Endothelial cell of umbilical vein (primary cell): ENCODE data around the gene DCLK1. TPM values are rescaled to one million over a fixed set of nuclear protein-coding genes. Genes with fewer than 3 reads are reported as not detected.

Experiments used
- BruUV-seq: library from RNA; stranded (reverse); fragments of 400-500 nt; replicated peaks from 2 replicates; lab custom pipeline; 2021; lab: Mats Ljungman, UMichigan
- CTCF ChIA-PET: fragments of 300-600, 350-600 bp; sonication (Branson Sonifier 250); formaldehyde crosslinking; loops from one replicate; lab custom pipeline; 2021; ENCODE audit warnings: antibody characterized with exemption, inconsistent platforms; lab: Charles Lee
- POLR2A ChIA-PET: fragments of 300-600, 350-600 bp; sonication (Branson Sonifier 250); formaldehyde crosslinking; loops from one replicate; lab custom pipeline; 2021; ENCODE audit warnings: antibody characterized with exemption, inconsistent platforms; lab: Charles Lee
- DNase-seq: peaks from one replicate; pipeline ENCODE4 v3.0.0-alpha.2; 2011; ENCODE audit warnings: low read depth, low spot score
- FAIRE-seq: peaks from 2 replicates; lab custom pipeline; 2011; peaks lifted over from hg19 to GRCh38; lab: Jason Lieb, UNC
- H2AFZ ChIP-seq: 2 replicates; pipeline ENCODE4 v1.6.0; 2012; ENCODE audit warnings: low read depth, low read length, control low read depth, inconsistent platforms
- H3K27ac ChIP-seq: 2 replicates; pipeline ENCODE4 v1.5.1; 2011; ENCODE audit warnings: low read depth, mild to moderate bottlenecking, control low read depth, low read length, moderate library complexity; ENCODE audit not compliant: insufficient read depth
- H3K27me3 ChIP-seq, 2 experiments: 2 replicates each; pipeline versions ENCODE4 v1.6.0 to v1.6.1; 2011; ENCODE audit warnings: low read length in 2 of 2, mixed read lengths in 1 of 2; ENCODE audit not compliant: control insufficient read depth in 2 of 2, insufficient read depth in 2 of 2
- H3K36me3 ChIP-seq, 2 experiments: 2 replicates in 1 of 2; 3 replicates in 1 of 2; pipeline ENCODE4 v1.5.1; 2011; ENCODE audit warnings: low read length in 2 of 2, mild to moderate bottlenecking in 1 of 2, moderate library complexity in 1 of 2; ENCODE audit not compliant: control insufficient read depth in 2 of 2, insufficient read depth in 2 of 2; ENCODE audit errors: extremely low read depth in 1 of 2
- H3K4me1 ChIP-seq: 3 replicates; pipeline ENCODE4 v1.5.1; 2011; ENCODE audit warnings: mild to moderate bottlenecking, low read length; ENCODE audit not compliant: control insufficient read depth, insufficient read depth; ENCODE audit errors: extremely low read depth
- H3K4me2 ChIP-seq: 2 replicates; pipeline ENCODE4 v1.6.1; 2011; ENCODE audit warnings: low read length, control low read depth, mixed read lengths; ENCODE audit not compliant: insufficient read depth
- H3K4me3 ChIP-seq, 3 experiments: fragments of 200-600 bp in 1 of 3; sonication (generic), shearing (Covaris generic) in 1 of 3; replicated peaks in 1 of 3; 2 replicates each; pipeline ENCODE4 v1.5.1; 2011 to 2016; ENCODE audit warnings: control low read depth in 3 of 3, low read length in 3 of 3, mild to moderate bottlenecking in 2 of 3, inconsistent platforms in 1 of 3, low read depth in 1 of 3, moderate library complexity in 1 of 3; ENCODE audit not compliant: insufficient read depth in 1 of 3
- H3K79me2 ChIP-seq: 2 replicates; pipeline ENCODE4 v1.6.0; 2012; ENCODE audit warnings: low read length, inconsistent platforms; ENCODE audit not compliant: control insufficient read depth, insufficient read depth
- H3K9ac ChIP-seq: replicated peaks from 2 replicates; pipeline ENCODE3; 2011; ENCODE audit warnings: low read length, control low read depth; ENCODE audit not compliant: insufficient read depth; ENCODE audit errors: extremely low read depth
- H3K9me1 ChIP-seq: replicated peaks from 3 replicates; pipeline ENCODE4 v1.6.0; 2011; ENCODE audit warnings: mild to moderate bottlenecking, low read length; ENCODE audit not compliant: control insufficient read depth, insufficient read depth; ENCODE audit errors: extremely low read depth
- H3K9me3 ChIP-seq: replicated peaks from 2 replicates; pipeline ENCODE4 v1.5.1; 2012; ENCODE audit warnings: low read length, inconsistent platforms; ENCODE audit not compliant: control insufficient read depth, insufficient read depth
- H4K20me1 ChIP-seq: replicated peaks from 2 replicates; pipeline ENCODE3; 2011; ENCODE audit warnings: mild to moderate bottlenecking, low read length; ENCODE audit not compliant: control insufficient read depth, insufficient read depth; ENCODE audit errors: extremely low read depth
- EZH2 ChIP-seq: IDR thresholded peaks from 2 replicates; pipeline ENCODE4 v1.6.1; 2012; ENCODE audit warnings: borderline replicate concordance, low read depth, mild to moderate bottlenecking, moderate library complexity, low read length, inconsistent platforms; ENCODE audit not compliant: severe bottlenecking
- JUN ChIP-seq: IDR thresholded peaks from 2 replicates; pipeline ENCODE4 v1.6.1; 2011; ENCODE audit warnings: borderline replicate concordance, low read depth; ENCODE audit not compliant: insufficient read length, insufficient read depth
- MYC ChIP-seq: IDR thresholded peaks from one replicate; pipeline ENCODE4 v1.6.1; 2011; ENCODE audit warnings: mild to moderate bottlenecking, low read depth, low read length
- POLR2A ChIP-seq: IDR thresholded peaks from 2 replicates; pipeline ENCODE4 v1.6.1; 2012; ENCODE audit warnings: low read depth, mild to moderate bottlenecking, control low read depth, low read length
- POLR2AphosphoS5 ChIP-seq: IDR thresholded peaks from 2 replicates; pipeline ENCODE4 v1.6.1; 2012; ENCODE audit warnings: low read depth, mild to moderate bottlenecking, control low read depth, low read length, moderate library complexity; ENCODE audit not compliant: insufficient read depth
- dilution Hi-C: fragments of 300-500 bp; cut with MboI; formaldehyde crosslinking; loops from one replicate; pipeline ENCODE4 v1.15.0; 2019; ENCODE audit warnings: low sequenced_read_pairs; ENCODE audit not compliant: extremely low pct_ligation_motif_present
- intact Hi-C: fragments of 100-400 bp; cut with micrococcal nuclease; formaldehyde crosslinking; loops from one replicate; pipeline ENCODE4 v1.10.0; 2022
- polyA plus RNA-seq, 4 experiments: library from polyadenylated mRNA; depleted of rRNA in 3 of 4; stranded (reverse) in 3 of 4; unstranded in 1 of 4; fragments of >200 nt; gene quantifications; 2 replicates each; pipeline versions ENCODE4 v1.2.1 to v1.2.3, GENCODE V29; 2011 to 2012; ENCODE audit warnings: missing spikeins in 1 of 4
- total RNA-seq: library from RNA; stranded (reverse); gene quantifications from 2 replicates; pipeline ENCODE4 v1.2.3, GENCODE V29; 2021
- TF ChIP-seq, protein P1 (sequence below), 2 donors: IDR thresholded peaks; 1 replicate in 1 of 2; 2 replicates in 1 of 2; pipeline ENCODE4 v1.5.1; 2011; ENCODE audit warnings: low read length in 2 of 2, mild to moderate bottlenecking in 2 of 2, moderate library complexity in 2 of 2, control low read depth in 1 of 2, inconsistent platforms in 1 of 2, low read depth in 1 of 2; ENCODE audit not compliant: insufficient read depth in 1 of 2; ENCODE audit errors: extremely low read depth in 1 of 2

The DCLK1 gene
- total and polyA plus RNA-seq, 2 donors (not counting 3 experiments of a cell fraction or from before 2014, with no cell fraction given) = 0.28 to 3.9 TPM

DNA sequence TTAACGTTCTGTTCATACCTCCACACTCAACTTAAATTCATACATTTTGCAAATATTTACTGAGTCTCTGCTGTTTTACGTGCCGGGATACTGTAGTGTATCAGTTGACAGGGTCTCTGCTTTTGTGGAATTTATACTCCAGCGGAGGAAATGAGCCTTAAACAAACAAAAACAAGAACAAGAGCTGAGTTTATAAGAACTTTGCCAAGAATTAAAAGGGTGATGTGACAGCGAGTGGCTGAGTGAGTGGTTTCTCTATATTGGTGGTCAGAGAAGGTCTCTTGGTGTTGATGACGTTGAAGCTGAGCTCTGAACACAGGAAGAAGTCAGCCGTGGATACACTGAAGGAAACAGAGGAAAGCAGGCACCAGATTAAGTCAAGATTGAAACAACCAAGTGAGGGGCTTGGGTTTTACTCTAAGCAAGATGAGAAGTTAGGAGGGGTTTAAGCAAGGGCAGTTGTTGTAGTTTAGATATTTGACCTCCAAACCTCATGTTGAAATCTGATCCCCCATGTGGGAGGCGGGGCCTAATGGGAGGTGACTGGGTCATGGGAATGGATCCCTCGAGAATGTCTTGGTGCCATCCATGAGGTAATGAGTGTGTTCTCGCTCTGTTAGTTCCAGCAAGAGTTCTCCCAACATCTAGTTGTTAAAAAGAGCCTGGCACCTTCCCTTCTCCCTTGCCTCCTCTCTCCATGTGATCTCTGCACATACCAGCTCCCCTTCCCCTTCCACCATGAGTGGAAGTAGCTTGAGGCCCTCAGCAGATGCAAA lies 248.3 kb downstream of the DCLK1 start:
- intact Hi-C loops = no loop called here
- Histone ChIP-seq H3K27ac (no peak overlapping the region), H4K20me1 (no peaks in the 10 kb centered on the region), H2AFZ (no peak overlapping the region), H3K9ac (no peak overlapping the region), H3K36me3 (no peaks in the 10 kb centered on the region), H3K79me2 (no peaks in the 10 kb centered on the region), H3K4me1 (no peaks in the 10 kb centered on the region), H3K27me3 (no peaks in the 10 kb centered on the region), H3K4me2 (no peak overlapping the region), H3K9me1 (no peaks in the 10 kb centered on the region), H3K9me3 (no peaks in the 10 kb centered on the region), H3K4me3 (no peak overlapping the region)
- no TSS peak for BruUV-seq
- no peak for DNase-seq
- ChIA-PET CTCF (no interaction called here), POLR2A (no interaction called here)
- no peak for TF ChIP-seq POLR2AphosphoS5
- no peak for TF ChIP-seq EZH2
- no peak for TF ChIP-seq MYC
- TF ChIP-seq POLR2A = no peak
- TF ChIP-seq JUN = no peak
- TF ChIP-seq, protein P1, sequence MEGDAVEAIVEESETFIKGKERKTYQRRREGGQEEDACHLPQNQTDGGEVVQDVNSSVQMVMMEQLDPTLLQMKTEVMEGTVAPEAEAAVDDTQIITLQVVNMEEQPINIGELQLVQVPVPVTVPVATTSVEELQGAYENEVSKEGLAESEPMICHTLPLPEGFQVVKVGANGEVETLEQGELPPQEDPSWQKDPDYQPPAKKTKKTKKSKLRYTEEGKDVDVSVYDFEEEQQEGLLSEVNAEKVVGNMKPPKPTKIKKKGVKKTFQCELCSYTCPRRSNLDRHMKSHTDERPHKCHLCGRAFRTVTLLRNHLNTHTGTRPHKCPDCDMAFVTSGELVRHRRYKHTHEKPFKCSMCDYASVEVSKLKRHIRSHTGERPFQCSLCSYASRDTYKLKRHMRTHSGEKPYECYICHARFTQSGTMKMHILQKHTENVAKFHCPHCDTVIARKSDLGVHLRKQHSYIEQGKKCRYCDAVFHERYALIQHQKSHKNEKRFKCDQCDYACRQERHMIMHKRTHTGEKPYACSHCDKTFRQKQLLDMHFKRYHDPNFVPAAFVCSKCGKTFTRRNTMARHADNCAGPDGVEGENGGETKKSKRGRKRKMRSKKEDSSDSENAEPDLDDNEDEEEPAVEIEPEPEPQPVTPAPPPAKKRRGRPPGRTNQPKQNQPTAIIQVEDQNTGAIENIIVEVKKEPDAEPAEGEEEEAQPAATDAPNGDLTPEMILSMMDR (IDR thresholded peaks at IDR 0.05; ENCODE audit: extremely low read depth in 1 of 2, insufficient read depth in 1 of 2, low read depth in 1 of 2, low read length in 2 of 2) = no peak
- no peak for FAIRE-seq
- dilution Hi-C loops = no loop called here
